GM12892 (cell line): ENCODE measurements around the gene IGFBP7.

Experiments
- POLR2A ChIP-seq: IDR thresholded peaks from 2 replicates; pipeline ENCODE4 v1.6.1; 2011; ENCODE audit warnings: low read depth, low read length, control low read depth
- POLR2AphosphoS5 ChIP-seq: IDR thresholded peaks from 2 replicates; pipeline ENCODE4 v1.6.1; 2011; ENCODE audit warnings: low read depth, low read length, control low read depth

GRCh38 chr4:57104706-57105560, 5.3 kb downstream of the IGFBP7 start:
- TF ChIP-seq POLR2A (no peak), POLR2AphosphoS5 (no peak)
